GM18861 (cell line): Measurements from ENCODE around the gene COPA.

Source experiments
- ATAC-seq: cut with Tn5 transposase; IDR thresholded peaks from one replicate; pipeline ENCODE4 v1.9.1; 2021; ENCODE audit not compliant: unreplicated experiment

Gene COPA

GRCh38 chr1:160363010-160363409, 20.0 kb upstream of the COPA start:
- no peak for ATAC-seq

- no peak for ATAC-seq
These were observed 19.3 kb upstream of the COPA start for GRCh38 chr1:160362168-160362957.

- ATAC-seq, result no peak
These were observed 18.7 kb upstream of the COPA start for GRCh38 chr1:160361814-160362167.

GRCh38 chr1:160361199-160361598, 18.1 kb upstream of the COPA start:
- ATAC-seq, result no peak

GRCh38 chr1:160360227-160360695, 17.2 kb upstream of the COPA start:
- ATAC-seq, result no peak

GRCh38 chr1:160359559-160360226, 16.6 kb upstream of the COPA start:
- ATAC-seq, result no peak

GRCh38 chr1:160358073-160358472, 15.0 kb upstream of the COPA start:
- no peak for ATAC-seq

- no peak for ATAC-seq
These were observed 14.4 kb upstream of the COPA start for GRCh38 chr1:160357286-160358002.

GRCh38 chr1:160354388-160354985, 11.4 kb upstream of the COPA start:
- no peak for ATAC-seq

GRCh38 chr1:160353223-160353622, 10.2 kb upstream of the COPA start:
- no peak for ATAC-seq

- ATAC-seq, result no peak
These were observed 9.5 kb upstream of the COPA start for GRCh38 chr1:160352555-160352954.

- no peak for ATAC-seq
These were observed 8.6 kb upstream of the COPA start for GRCh38 chr1:160351629-160352028.

- no peak for ATAC-seq
These were observed 3.9 kb upstream of the COPA start for GRCh38 chr1:160346958-160347357.

- no peak for ATAC-seq
These were observed 3.4 kb upstream of the COPA start for GRCh38 chr1:160346463-160346862.

- ATAC-seq, result no peak
These were observed 1.9 kb upstream of the COPA start for GRCh38 chr1:160344936-160345335.

- ATAC-seq, result no peak
These were observed 1.2 kb upstream of the COPA start for GRCh38 chr1:160344241-160344640.

- ATAC-seq, result no peak
These were observed 524 bp downstream of the COPA start for GRCh38 chr1:160342526-160342925.

- ATAC-seq, result no peak
These were observed 2.2 kb downstream of the COPA start for GRCh38 chr1:160340866-160341265.

GRCh38 chr1:160340146-160340545, 2.9 kb downstream of the COPA start:
- ATAC-seq, result no peak

GRCh38 chr1:160338580-160338979, 4.5 kb downstream of the COPA start:
- ATAC-seq, result no peak

- no peak for ATAC-seq
These were observed 10.5 kb downstream of the COPA start for GRCh38 chr1:160332516-160332915.
